ENCODE measurements around the gene AJM1.

DNA sequence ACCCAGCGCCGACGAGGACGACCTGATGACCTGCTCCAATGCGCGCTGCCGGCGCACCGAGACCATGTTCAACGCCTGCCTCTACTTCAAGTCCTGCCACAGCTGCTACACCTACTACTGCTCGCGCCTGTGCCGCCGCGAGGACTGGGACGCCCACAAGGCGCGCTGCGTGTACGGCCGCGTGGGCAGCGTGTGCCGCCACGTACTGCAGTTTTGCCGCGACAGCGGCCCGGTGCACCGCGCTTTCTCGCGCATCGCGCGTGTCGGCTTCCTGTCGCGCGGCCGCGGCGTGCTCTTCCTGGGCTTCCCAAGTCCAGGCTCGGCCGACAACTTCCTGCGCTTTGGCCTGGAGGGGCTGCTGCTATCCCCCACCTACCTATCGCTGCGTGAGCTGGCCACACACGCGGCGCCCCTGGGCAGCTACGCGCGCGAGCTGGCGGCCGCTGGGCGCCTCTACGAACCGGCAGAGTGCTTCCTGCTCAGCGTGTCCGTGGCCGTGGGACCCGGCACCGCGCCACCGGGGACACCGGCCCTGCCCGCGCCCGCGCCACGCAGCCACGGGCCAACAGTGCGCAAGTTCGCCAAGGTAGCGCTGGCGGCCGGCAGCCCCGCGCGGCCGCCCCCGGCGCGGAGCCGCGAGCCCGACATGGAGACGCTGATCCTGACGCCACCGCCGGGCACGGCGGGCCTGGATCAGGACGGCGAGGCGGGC, 4.3 kb downstream of the AJM1 start:
- TF ChIP-seq, protein P1, sequence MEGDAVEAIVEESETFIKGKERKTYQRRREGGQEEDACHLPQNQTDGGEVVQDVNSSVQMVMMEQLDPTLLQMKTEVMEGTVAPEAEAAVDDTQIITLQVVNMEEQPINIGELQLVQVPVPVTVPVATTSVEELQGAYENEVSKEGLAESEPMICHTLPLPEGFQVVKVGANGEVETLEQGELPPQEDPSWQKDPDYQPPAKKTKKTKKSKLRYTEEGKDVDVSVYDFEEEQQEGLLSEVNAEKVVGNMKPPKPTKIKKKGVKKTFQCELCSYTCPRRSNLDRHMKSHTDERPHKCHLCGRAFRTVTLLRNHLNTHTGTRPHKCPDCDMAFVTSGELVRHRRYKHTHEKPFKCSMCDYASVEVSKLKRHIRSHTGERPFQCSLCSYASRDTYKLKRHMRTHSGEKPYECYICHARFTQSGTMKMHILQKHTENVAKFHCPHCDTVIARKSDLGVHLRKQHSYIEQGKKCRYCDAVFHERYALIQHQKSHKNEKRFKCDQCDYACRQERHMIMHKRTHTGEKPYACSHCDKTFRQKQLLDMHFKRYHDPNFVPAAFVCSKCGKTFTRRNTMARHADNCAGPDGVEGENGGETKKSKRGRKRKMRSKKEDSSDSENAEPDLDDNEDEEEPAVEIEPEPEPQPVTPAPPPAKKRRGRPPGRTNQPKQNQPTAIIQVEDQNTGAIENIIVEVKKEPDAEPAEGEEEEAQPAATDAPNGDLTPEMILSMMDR (IDR thresholded peaks at IDR 0.05; ENCODE audit: low read depth, low read length), result no peak
- no peak for TF ChIP-seq EZH2phosphoT487 (IDR thresholded peaks at IDR 0.05; ENCODE audit: low read depth)

All from OCI-LY3 (cell line).